ENCODE data around the gene C19orf44.

Gene C19orf44

DNA sequence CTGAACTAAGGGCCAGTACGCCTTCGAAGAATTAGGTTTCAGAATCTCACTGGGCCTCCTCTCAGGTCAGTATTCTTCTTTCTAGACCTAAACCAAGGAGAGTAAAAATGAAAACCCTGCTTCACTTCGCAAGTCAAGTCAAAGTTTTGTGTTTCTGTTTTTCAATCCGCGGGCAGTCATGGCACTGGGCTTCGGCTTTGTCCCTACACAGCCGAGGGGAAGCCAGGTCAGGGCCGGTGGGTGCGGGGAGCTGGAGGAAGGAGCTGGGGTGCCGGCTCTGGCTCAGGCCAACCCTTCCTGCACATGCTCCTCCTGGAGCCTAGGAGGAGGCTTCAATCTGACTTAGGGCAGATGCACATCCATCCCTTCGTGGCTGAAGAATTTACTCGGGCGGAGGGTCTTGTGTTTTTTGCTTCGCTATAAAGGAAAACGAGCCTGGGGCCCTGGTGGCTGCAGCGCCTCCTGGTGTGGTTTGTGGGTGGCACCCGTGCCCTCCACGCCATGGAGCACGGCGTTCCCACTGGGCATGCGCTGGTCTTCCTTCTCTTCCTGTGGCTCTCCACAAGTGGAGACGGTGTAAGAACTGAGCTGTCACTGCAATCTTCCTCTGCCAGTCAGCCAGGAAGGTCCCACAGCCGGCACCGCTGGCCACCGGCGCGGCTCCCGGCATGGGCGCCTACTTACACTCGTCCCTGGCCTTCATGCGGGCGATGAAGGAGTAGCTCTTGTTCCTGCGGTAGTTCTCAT is 22.5 kb downstream of the C19orf44 start:
- DNase-seq, result no peak

DNA sequence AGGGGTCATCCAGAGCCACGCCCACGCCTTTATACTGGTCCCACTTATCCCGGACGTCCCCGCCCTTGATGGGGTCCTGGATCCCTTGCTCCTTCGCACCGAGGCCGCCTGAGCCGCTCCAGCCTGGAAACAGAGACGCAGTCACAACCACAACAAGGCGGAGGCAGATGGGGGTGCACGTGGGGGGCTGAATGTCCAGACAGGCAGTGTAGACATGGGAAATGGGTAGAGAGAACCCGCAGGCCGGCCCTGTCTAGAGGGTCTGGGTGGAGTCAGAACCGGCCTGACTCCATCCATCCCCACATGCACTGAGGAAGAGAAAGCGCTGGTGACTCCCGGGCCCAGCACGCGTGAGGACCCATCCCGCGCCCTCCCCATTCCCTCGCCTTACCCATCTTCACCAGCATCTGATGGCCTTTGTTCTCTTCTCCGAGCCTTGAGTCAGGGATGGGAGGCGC is 23.1 kb downstream of the C19orf44 start:
- no peak for DNase-seq

DNA sequence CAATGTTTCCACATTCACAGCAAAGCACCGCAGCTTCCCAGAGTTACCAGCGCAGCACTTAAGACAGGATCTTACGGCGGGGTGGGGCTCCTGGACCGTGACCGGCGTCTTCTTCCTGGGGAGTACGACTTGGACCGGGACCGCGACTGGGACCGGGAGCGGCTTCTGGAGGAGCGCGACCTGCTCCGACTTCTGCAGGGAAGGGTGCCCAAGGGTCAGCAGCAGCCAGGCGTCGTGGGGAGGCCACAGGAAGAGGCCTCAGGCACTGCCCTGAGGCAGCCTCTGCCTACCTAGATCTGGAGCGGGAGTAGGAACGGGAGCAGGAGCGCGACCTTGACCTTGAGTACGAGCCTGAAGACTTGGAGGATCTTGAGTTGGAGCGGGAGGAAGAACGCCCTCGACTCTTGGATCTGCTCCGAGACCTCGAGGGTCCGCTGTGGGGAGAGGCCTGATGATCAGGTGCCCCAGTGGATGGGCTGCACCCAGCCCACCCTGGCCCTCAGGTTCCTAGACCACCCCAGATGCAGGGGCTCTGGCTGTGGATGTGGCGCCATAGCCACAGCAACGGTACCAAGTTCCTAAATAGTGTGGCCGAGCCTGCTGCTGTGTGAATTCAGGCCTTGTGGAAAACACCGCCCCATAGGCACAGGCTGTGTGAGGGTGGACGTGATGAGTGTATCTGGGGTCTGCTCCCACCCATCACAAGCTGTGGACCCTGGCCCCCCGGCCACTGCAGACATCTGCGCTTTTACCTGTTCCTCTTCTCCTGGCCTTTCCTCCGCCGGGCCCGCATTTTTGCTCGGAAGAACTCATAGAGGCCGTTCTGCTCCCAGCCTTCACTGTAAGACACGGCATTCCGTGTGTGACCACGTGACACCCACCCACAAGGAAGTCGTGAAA is 24.1 kb downstream of the C19orf44 start:
- no peak for DNase-seq

DNA sequence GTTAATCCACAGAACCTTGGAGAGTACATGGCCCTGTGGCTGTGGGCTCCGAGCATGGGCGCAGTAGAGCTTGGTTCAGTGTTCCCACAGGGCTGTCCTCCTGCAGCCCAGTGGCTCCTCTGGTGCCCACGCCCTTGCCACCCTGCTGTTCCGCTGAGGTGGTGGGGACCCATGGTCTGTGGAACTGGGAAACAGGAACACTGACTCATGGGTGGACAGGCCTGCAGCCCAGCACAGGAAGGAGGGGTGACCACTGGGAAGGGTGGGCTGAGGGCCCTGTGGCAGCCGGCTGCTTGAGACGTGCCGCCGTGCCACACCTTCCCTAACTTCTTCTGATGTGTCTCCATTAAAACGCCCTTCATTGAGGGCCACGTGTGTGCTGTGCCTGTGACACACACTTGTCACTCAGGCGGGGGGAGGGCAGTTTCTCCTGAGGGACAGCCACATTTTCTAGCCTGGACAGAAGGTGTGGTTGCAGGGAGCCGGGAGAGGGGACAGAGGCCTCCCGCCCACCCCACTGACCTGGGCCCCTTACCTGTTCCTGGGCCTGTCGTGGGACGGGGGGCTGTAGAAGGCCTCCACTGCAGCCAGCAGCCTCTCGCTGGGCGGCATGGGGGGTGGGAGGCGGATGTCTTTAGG is 24.9 kb downstream of the C19orf44 start:
- no peak for DNase-seq

DNA sequence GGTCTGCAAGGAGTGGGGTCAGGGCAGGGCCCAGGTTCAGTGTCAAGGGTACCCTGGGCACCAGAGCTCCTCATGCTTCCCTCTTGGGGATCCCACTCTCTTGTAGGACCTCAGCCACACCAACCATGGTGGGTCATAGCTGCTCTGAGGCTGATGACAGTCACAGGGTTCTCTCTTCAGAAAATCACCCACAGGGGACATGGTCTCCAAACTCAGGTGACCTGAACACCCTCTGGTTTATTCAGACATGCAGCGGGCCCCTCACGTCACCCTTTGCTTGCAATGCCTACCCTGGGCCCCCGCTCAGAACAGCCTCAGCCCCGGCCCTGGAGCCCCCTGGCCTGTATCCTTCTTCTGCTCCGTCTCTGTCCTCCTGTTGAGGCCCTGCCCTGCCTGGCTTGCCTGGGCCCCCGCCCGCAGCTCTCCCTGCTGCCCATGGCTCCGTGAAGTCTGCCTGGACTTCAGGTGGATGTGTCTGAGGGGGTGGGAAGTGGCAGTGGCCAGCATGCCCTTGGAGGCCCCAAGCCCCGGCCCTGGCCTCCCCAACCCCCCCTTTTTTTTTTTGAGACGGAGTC is 25.6 kb downstream of the C19orf44 start:
- no peak for DNase-seq

DNA sequence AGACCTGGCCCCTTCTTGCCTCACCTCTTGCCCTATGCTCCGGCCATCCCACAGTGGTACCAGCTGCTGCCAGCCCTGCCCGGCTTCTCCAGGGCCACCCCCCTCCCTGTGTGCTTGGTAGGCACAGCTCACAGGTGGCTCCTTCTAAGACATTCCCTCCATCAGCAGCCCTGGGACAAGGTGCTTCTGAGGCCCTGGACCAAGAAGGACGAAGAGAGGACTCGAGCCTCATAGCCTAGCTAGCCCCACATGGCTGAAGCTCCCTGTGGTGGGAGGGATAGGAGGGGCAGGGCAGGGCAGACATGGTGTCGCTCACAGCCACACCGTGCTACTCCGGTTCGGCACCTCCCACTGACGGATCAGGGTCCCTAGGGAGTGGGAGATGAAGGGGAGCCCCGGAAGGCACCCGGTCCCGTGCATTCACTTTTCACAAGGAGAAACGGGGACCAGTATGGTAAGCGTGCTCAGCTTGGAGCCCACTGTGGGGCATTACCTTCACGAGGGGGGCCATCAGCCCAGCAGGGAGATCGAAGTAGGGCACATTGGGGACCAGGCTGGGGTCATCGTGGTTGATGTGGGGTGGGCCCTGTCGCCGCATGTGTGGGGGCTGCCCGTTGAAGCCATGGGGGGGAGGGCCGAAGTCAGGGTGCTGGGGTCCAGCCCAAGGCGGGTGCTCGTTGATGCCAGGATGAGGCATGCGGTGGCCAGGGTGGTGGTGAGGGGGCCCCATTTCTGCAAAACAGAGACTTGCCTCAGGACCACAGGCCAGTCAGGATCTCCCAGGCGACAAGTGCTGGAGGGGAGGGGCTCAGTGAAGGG is 26.6 kb downstream of the C19orf44 start:
- DNase-seq, result no peak

DNA sequence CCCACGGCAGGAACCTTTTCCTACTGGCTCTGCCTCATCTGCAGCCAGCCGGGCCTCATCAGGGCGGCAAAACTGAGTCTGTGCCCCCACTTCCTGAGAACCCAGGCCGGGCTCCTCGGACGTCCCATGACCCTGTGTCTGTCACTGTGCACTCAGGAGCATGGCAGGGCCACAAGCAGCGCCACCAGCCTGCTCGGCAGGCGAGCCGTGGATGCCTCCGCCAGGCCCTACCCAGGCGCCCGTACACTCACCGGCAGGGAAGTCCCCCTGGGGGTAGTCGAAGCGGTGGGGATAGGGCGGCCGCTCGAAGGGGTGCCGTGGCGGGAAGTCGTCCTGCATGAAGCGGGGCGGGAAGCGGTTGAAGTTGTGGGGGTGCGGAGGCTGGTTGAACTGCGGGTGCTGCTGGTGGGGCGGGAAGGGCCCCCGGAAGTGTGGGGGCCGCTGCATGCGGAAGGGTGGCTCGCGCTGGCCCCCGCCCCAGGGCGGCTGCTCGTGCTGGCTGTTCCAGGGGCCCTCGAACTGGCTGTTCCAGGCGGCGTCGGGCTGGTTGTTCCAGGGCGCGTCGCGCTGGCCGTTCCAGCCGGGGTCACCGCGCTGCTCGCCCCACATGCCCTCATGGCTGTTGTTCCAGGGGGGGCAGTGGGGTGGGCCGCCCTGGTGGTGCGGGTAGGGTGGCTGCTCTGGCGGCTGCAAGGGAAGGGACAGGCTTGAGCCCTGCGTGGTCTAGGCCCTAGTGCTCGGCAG is 29.0 kb downstream of the C19orf44 start:
- DNase-seq, result no peak

DNA sequence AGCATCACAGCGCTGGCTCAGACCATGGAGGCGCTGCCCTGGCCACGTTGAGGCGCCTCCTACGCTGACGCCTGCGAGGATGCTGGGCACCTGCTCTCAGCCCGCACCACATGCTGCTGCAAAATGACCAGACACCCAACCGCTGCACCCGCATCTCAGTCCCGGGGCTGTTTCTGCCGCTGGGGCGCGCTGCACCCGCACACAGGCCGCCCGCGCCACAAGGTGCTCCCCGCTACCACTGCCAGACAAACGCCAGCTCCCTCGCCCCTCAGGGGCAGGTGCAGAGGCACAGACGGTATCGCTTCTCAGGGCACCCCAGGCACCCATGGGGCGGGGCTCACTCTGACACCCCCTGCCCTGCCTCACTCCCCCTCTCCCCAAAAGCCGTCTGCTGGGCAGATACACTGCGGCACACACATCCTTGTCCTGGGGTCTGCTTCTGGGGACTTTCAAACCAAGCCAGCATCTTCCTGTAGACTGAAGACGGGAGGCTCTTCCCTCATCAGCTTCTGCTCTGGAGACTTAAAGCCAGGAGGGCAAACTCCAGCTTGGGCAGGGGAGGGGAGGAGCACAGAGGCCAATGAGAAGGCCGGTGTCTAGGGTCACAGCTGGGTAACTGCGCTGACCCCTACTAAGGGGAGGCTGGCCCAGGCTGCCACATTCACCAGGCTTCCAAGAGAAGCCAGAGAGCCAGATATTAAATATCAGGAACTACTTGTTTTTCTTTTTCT is 29.7 kb downstream of the C19orf44 start:
- no peak for DNase-seq

DNA sequence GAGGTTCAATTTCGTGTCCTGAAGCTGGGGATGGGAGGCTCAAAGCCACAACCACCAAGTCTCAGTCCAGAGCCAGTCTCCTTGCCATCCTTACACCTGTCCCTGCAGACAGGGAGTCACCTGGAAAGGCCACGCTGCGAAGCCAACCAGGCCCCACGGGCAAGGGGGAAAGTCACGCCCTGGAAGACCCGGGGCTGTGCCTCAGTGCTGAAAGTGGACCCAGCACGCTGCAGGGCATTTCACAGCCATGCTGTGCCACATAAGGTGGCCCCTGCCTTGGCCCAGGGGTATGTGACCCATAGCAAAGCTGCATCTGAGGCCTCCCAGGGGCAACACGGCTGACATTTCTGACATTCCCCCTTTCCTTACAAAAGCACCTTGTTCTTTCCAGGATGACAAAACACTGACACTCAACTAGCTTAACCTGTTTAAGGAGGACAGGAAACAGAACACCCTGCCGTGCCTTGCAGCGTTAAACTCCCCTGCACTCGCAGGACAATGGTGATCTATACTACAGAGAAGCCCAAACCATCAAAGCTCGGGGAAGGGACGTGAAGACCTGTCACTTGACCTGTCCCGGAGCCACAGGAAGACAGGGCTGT is 31.2 kb downstream of the C19orf44 start:
- no peak for DNase-seq

DNA sequence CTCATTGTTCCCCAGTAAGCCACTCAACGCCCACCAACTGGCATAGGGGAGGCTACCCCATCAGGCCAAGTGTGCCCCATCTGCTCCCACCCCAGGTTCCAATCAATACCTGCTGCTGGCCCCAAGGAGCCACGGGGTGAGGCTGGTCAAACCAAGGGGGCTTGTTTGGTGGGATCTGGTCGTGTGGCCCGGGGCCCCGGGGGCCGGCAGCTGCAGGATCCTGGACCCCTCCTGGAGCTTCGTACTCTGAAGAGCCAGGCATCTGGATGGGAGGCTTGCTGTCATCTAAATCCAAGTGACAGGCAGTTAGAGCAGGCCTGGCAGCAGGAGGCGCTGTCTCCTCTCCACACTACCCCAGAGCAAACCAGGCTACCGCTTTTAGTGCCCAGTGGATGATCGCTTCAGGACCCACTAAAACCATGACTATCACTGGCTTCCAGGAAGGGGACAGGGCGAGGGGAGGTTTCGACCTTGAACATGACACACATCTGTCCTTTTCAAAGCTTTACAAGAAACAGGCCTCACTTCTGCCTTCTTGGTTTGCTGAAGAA is 31.9 kb downstream of the C19orf44 start:
- no peak for DNase-seq

DNA sequence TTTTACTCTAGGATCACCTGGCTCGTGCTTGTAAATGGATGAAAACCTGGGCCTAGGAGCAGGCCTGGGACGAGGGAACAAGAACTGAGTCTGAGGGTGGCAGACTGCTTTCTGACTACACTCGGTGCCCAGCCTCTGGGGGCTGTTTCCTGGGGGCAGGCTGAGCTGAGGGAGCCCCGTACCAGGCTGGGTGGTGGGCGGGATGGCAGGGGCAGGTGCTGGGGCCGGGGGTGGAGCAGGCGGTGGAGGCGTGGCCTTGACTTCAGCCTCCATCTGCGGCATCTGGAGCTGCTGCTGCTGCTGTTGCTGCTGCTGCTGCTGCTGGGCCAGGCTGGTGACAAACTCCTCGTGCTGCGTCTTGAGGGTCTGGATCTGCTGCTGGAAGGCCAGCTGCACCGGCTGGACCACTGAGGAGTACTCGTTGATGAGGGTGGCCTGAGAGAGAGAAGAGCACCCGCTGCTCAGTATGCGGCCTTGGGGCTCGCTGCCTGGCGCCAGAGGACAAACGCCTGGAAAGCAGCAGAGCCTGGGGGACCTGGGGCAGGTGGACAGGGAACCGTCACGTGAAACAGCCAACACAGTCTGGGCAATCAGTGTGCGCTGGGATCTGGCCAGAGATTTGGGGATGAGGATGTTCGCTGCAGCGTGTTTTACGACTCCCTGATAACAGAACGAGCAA is 33.4 kb downstream of the C19orf44 start:
- DNase-seq, result no peak

DNA sequence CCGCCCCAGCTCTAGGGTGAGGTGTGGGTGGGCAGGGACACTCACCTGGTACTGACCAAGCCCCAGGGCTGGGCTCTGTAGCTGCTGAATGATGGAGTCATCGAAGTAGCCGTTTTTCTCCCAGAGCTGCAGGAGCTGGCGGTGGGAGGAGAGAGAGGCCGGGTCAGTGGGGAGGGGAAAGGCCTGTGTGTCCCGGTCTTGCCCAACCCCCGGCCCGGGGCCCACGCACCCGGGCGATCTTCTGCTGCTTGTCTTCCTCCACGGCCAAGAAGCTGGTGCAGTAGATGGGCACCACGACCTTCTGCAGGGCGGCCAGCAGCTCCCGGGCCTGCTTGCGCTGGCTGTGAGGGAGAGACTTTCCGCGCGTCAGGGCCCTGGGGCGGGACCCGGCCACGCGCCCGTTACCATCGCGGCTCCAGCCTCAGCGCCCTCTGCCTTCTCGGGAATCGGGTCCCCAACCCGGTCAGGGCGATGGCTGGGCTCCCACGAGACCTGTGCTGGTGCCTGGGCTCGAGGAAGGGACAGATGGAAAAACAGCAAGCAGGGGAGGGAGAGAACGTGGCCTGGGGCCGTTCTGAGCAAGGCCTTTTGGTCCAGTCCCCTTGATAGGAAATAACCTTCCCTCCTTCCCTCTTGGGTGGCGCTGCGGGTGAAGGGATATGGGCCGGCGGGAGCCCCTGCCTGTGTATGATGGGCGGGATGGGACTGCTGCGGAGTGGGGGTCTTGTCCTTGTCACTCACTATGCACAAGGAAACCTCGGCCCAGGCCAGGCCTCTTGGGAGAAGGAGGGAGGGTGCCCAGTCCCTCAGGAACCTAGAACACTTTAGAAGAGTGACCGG is 34.6 kb downstream of the C19orf44 start:
- no peak for DNase-seq

DNA sequence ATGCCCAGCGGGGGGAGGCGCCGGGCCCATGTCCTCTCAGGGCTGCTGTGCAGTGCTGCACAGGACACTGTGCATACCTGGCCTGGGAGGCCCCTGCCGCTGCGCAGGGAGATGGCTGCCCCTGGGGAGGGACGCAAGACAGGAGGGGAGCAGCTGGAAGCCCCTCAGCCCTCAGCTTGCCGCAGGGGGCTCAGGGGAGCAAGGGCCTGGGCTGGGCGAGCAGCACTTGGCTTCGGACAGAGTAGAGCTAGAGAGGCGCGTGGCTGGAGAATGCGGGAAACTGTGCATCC is 35.1 kb downstream of the C19orf44 start:
- no peak for DNase-seq

DNA sequence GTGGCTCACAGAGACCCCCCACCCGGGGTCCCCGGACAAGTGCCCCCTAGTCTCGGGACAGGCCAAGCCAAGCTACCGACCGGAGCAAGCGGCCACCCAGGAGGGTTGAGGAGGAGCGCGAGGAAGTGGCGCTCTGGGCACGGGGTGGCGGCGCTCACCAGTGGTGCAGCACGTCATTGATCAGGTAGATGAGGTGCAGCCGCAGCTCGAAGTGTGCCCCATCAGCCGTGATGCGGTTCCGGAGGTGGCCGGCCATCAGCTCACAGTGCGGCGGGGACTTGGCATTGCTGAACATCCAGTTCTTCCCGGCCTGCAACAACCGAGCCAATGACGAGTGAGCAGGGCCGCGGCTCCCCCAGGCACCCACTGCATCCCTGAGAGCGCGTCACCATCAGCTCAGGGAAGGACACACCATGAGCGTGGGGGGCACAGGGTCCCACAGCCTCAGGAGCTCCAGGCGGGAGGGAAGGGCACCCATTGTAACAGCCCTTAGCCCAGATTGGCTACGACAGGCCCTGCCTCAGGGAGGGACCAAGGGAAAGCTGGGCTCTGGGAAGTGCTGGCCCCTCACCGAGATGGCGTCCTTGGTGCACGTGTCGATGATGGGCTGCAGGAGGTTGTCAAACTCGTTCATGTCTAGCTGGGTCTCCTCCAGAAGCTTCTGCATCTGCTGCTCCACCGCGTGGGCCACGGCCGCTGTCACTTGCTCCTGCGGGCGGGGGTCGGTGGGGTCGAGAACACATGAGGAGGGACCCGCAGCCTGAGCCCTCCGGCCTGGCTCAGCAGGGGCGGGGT is 36.4 kb downstream of the C19orf44 start:
- DNase-seq, result no peak

DNA sequence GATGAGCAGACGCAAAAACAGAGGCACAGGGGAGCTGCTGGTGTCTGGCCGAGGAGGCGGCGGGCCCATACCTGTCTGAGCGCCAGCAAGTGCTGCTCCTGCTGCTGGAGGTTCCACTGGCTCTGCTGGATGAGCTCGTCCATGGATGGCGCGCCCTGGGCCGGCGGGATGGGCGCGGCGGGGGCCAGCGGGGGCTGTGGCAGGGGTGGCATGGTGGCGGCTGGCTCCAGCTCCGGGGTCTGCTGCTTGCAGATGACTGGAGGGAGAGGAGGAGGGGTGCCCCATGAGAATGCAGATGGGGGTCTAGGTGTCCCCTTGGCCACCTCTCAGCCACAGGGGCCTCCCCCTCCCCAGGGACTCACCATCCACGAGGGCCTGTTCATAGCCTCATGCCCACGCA is 39.2 kb downstream of the C19orf44 start:
- no peak for DNase-seq

DNA sequence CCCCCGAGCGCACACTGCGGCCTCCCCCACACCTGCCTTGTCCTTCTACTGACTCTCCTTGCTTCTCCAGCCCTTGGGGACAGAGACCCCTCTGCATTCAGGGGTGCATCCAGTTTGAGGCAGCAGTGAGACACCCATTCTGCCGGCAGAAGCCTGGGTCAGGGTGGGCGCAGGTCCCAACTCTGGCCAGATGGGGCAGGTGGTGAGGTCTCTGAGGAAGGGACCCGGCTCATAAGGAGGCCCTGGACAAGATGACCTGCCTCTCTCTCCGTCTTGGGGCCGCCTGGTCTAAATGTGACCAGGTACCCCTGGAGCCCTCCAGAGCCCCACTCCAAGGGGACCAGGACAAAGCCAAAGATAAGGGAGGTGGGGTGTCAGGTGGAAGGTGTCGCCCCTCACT is 39.9 kb downstream of the C19orf44 start:
- DNase-seq, result no peak

DNA sequence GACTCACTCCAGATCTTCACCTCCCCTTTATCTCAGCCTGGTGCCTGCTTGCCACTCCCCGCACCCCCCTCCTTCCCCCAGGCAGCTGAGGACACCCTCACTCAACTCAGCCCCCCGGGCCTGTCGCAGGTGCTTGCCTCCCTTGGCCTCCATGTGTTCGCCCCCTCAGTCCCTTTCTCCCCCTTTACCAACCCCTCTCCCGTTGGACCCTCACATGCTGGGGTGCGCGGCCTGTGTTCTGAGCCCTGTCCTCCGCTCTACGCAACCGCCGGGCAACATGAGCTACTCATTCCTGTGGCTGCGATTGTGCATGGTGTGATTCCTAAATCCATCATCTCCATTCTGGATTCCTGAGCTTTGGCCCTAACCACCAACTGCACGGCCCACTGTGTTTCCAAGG is 40.9 kb downstream of the C19orf44 start:
- no peak for DNase-seq

DNA sequence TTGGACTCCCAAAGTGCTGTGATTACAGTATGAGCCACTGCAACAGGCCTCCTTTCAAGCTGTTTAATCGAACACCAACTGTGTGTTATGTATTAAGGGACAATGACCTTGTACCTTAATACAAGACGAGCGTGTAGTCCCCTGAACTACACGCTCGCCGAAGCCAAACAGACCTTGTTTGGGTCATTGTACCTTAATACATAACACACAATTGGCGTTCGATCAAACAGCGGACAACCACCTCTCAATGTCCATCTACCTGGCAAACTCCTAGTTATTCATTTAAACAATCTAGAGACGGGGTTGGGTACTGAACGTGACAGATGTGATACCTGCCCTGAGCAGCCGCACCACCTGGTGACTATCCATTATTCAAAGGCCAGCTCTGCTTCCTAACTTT is 44.8 kb downstream of the C19orf44 start:
- no peak for DNase-seq
